T-cell (primary cell): ENCODE results near the gene ADSS2. TPM values are rescaled to one million over a fixed set of nuclear protein-coding genes. Genes with fewer than 3 reads are reported as not detected.

Experiments
- ATAC-seq, 4 experiments: fragments of 200-7000 bp in 3 of 4; fragments of 150-1000 bp in 1 of 4; cut with Tn5 transposase; replicated peaks in 1 of 4; 1 replicate in 3 of 4; 2 replicates in 1 of 4; pipeline ENCODE4 v1.10.0; 2021; ENCODE audit warnings: moderate library complexity in 3 of 4, mild to moderate bottlenecking in 2 of 4, moderate number of reproducible peaks in 1 of 4
- CTCF ChIA-PET, 2 donors: fragments of 300-600 bp; sonication (Branson Sonifier 250); formaldehyde crosslinking; loops; one replicate each; lab custom pipeline; 2022; ENCODE audit warnings: antibody characterized with exemption in 2 of 2; lab: Charles Lee
- POLR2A ChIA-PET, 2 donors: fragments of 300-600 bp; sonication (Branson Sonifier 250); formaldehyde crosslinking; loops; one replicate each; lab custom pipeline; 2022; ENCODE audit warnings: antibody characterized with exemption in 2 of 2; lab: Charles Lee
- DNase-seq, 35 experiments: peaks; one replicate each; pipeline versions ENCODE4 v3.0.0 to v3.0.0-alpha.2; 2013 to 2023
- H3K27ac ChIP-seq: one replicate; pipeline ENCODE4 v1.5.1; 2013; ENCODE audit warnings: low read length
- H3K27me3 ChIP-seq, 2 experiments: replicated peaks in 1 of 2; 1 replicate in 1 of 2; 2 replicates in 1 of 2; pipeline versions ENCODE4 v1.6.1 to v1.7.0; 2013; ENCODE audit warnings: low read length in 1 of 2, mixed read lengths in 1 of 2; ENCODE audit not compliant: control insufficient read depth in 2 of 2, insufficient read depth in 2 of 2; ENCODE audit errors: extremely low read depth in 1 of 2
- H3K36me3 ChIP-seq, 2 donors: 1 replicate in 1 of 2; 2 replicates in 1 of 2; pipeline versions ENCODE4 v1.6.1 to v1.7.0; 2013; ENCODE audit warnings: low read length in 1 of 2; ENCODE audit not compliant: control insufficient read depth in 2 of 2, insufficient read depth in 1 of 2; ENCODE audit errors: extremely low read depth in 1 of 2
- H3K4me1 ChIP-seq, 2 experiments: 1 replicate in 1 of 2; 2 replicates in 1 of 2; pipeline versions ENCODE4 v1.6.1 to v1.7.0; 2013; ENCODE audit warnings: low read length in 2 of 2, mixed read lengths in 1 of 2; ENCODE audit not compliant: insufficient read depth in 2 of 2, control insufficient read depth in 1 of 2; ENCODE audit errors: extremely low read depth in 1 of 2
- H3K4me3 ChIP-seq, 2 donors: 1 replicate in 1 of 2; 2 replicates in 1 of 2; pipeline versions ENCODE4 v1.5.1 to v1.7.0; 2013; ENCODE audit warnings: mild to moderate bottlenecking in 2 of 2, low read length in 1 of 2, moderate library complexity in 1 of 2; ENCODE audit not compliant: control insufficient read depth in 1 of 2; ENCODE audit errors: extremely low read depth in 1 of 2
- H3K9me3 ChIP-seq: 2 replicates; pipeline ENCODE4 v1.7.0; 2013
- H3K27ac Mint-ChIP-seq, 2 donors: one replicate each; pipeline ENCODE4 v1.8.0; 2020 to 2021; ENCODE audit warnings: mild to moderate bottlenecking in 2 of 2, mixed read lengths in 2 of 2
- H3K27me3 Mint-ChIP-seq, 2 donors: one replicate each; pipeline ENCODE4 v1.8.0; 2021 to 2022; ENCODE audit warnings: mixed read lengths in 2 of 2
- H3K36me3 Mint-ChIP-seq: one replicate; pipeline ENCODE4 v1.8.0; 2021; ENCODE audit warnings: mixed read lengths
- H3K4me1 Mint-ChIP-seq, 3 donors: one replicate each; pipeline ENCODE4 v1.8.0; 2020 to 2022; ENCODE audit warnings: mixed read lengths in 3 of 3, mild to moderate bottlenecking in 1 of 3
- H3K4me3 Mint-ChIP-seq, 3 donors: one replicate each; pipeline ENCODE4 v1.8.0; 2020 to 2022; ENCODE audit warnings: mild to moderate bottlenecking in 3 of 3, mixed read lengths in 3 of 3, moderate library complexity in 3 of 3
- H3K9me3 Mint-ChIP-seq, 3 donors: one replicate each; pipeline ENCODE4 v1.8.0; 2020 to 2022; ENCODE audit warnings: mixed read lengths in 3 of 3
- WGBS: methylation state at CpG from one replicate; pipeline ENCODE4 v1.1.5; 2013; ENCODE audit warnings: missing lambda C conversion rate; ENCODE audit not compliant: insufficient coverage; 5-methylcytosine and 5-hydroxymethylcytosine counted together
- total RNA-seq, 35 experiments: library from RNA in 6 of 35; stranded (reverse) in 6 of 35; fragments of 120-200 nt in 1 of 35; gene quantifications; one replicate each; pipeline versions ENCODE4 v1.2.1 to v1.2.4 and lab custom pipeline; 2013 to 2026

Gene ADSS2
- total RNA-seq, 5 donors from 2014 or later (not counting 1 experiment from before 2014, with no cell fraction given): 49.6 to 53.4 (median 51.6) TPM

DNA sequence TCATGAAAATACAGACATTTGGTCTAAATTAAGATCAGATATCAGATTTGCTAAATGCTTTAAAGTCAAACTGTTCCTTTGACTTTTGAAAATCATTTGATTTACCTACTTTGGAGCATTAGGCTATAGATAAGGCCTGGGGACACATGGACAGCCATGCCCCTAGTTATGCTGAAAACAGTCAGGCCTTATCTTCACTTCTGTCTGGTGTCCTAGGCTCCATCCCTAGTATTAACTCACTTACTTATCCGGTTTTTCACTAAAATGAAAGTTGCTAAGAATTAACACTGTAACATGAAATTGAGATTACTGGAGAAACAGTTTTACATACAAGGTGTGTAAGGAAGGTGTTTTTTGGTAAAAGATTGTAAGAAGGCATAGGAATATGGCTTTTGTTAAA, 4.9 kb upstream of the ADSS2 start:
- peaks cover 9% of the 10 kb centered on the region for H3K36me3 Mint-ChIP-seq
- DNase-seq (no peak), ATAC-seq (no peak)
- ChIA-PET CTCF (interaction anchor here in 1 of 2 donors (0.6 kb wide), 1 partner anchor 492 kb away, joined by 5 read pairs; no protein-coding TSS in a partner anchor), POLR2A (no interaction called here)
- Histone ChIP-seq H3K9me3 (no peaks in the 10 kb centered on the region), H3K36me3 (no peaks in the 10 kb centered on the region), H3K27me3 (no peaks in the 10 kb centered on the region), H3K4me1 (peaks cover 11 to 15% of the 10 kb centered on the region in 2 experiments), H3K4me3 (no peak overlapping the region), H3K27ac (no peak overlapping the region)
- no peak overlapping the region for H3K4me3 Mint-ChIP-seq
- no peaks in the 10 kb centered on the region for H3K27me3 Mint-ChIP-seq
- H3K4me1 Mint-ChIP-seq: peaks cover 19 to 27% (median 21%) of the 10 kb centered on the region in 3 donors
- H3K27ac Mint-ChIP-seq: no peak overlapping the region
- WGBS: no CpG with 5 or more reads among the region's 1 CpG
- H3K9me3 Mint-ChIP-seq: peaks cover 0 to 4% (median 0%) of the 10 kb centered on the region in 3 donors

DNA sequence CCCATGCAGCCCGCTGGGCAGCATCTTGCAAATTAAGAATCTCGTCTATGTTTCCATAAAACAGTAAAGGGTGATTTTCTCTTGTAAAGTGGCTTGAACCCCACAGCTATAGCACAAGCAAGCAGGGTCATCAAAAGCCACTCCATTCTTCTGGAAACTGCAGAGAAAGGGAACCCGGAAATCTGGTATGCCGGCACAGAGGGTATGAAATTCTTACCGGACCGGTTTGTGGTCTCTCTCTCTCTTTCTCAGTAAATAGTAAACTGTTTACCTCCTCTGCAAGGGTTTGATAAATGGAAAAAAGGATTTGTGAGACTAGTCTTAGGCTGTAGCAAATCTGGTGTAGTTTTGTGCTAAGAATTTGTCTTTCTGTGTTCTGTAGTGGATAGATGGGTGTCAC, 2.7 kb upstream of the ADSS2 start:
- H3K4me3 ChIP-seq: no peak overlapping the region
- ATAC-seq (no peak), DNase-seq (no peak)
- H3K27me3 Mint-ChIP-seq: no peaks in the 10 kb centered on the region
- no peaks in the 10 kb centered on the region for H3K36me3 ChIP-seq
- peaks cover 0 to 4% (median 0%) of the 10 kb centered on the region in 3 donors for H3K9me3 Mint-ChIP-seq
- H3K27me3 ChIP-seq: no peaks in the 10 kb centered on the region
- H3K36me3 Mint-ChIP-seq: peaks cover 3% of the 10 kb centered on the region
- no peak overlapping the region for H3K27ac Mint-ChIP-seq
- ChIA-PET POLR2A (no interaction called here), CTCF (no interaction called here)
- WGBS: no CpG with 5 or more reads among the region's 6 CpGs
- no peak overlapping the region for H3K27ac ChIP-seq
- H3K4me1 ChIP-seq: peaks cover 7 to 16% of the 10 kb centered on the region in 2 experiments
- no peaks in the 10 kb centered on the region for H3K9me3 ChIP-seq
- H3K4me1 Mint-ChIP-seq: peaks cover 21 to 23% (median 22%) of the 10 kb centered on the region in 3 donors
- no peak overlapping the region for H3K4me3 Mint-ChIP-seq

DNA sequence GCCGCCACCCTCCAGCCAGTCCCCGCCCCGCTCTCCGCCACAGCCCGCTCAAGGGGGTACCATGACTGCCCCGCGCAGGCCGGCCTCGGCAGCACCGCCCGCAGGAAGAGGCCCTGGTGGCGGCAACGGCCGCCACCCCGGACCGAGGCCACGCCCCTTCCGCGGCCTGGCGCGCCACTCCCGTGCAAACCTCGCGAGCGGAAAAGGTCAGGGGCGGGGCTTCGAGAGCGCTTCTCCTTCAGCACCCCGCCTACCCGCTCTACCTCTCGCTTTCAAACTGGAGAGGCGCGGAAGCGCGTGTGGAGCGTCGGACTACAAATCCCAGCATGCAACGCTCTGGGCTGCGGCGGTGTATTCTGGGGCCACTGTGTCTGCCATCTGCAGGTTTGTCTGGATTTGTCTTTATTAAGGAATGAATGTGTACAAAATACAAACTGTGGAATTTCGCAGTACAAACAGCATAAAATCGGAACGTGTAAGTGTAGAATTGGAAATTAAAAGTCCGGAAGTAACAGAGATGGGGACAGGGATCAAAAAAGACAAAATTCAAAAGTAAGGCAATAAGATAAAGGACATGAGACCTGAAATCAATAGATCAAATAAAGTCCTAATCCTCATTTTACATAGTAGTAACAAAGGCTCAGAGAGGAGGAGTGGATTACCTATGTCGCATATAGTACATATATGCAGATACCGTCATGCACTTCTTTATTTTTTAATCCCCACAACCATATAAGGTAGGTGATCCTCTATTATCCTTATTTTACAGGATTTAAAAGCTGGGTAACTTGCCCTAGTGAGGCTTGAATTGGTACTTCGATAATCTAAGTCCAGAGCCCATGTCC, 464 bp upstream of the ADSS2 start:
- Histone ChIP-seq H3K9me3 (no peaks in the 10 kb centered on the region), H3K27me3 (no peaks in the 10 kb centered on the region), H3K4me3 (peak overlapping the region; percentile 38 to 91), H3K4me1 (peaks cover 7 to 25% of the 10 kb centered on the region in 2 experiments), H3K27ac (peak overlapping the region; percentile 95), H3K36me3 (no peaks in the 10 kb centered on the region)
- peaks cover 14% of the 10 kb centered on the region for H3K36me3 Mint-ChIP-seq
- WGBS: under 1% methylated on average over 40 of the region's 47 CpGs
- ChIA-PET POLR2A (no interaction called here), CTCF (no interaction called here)
- H3K9me3 Mint-ChIP-seq: peaks cover 0 to 4% (median 0%) of the 10 kb centered on the region in 3 donors
- ATAC-seq: peak; percentile 85 to 91 (median 90)
- H3K4me1 Mint-ChIP-seq: peaks cover 42 to 44% (median 43%) of the 10 kb centered on the region in 3 donors
- H3K27me3 Mint-ChIP-seq: no peaks in the 10 kb centered on the region
- H3K27ac Mint-ChIP-seq: peak overlapping the region; percentile 87 to 92
- DNase-seq: peak; percentile 96 to 100 (median 99)
- H3K4me3 Mint-ChIP-seq: peak overlapping the region; percentile 92 to 97 (median 95)

DNA sequence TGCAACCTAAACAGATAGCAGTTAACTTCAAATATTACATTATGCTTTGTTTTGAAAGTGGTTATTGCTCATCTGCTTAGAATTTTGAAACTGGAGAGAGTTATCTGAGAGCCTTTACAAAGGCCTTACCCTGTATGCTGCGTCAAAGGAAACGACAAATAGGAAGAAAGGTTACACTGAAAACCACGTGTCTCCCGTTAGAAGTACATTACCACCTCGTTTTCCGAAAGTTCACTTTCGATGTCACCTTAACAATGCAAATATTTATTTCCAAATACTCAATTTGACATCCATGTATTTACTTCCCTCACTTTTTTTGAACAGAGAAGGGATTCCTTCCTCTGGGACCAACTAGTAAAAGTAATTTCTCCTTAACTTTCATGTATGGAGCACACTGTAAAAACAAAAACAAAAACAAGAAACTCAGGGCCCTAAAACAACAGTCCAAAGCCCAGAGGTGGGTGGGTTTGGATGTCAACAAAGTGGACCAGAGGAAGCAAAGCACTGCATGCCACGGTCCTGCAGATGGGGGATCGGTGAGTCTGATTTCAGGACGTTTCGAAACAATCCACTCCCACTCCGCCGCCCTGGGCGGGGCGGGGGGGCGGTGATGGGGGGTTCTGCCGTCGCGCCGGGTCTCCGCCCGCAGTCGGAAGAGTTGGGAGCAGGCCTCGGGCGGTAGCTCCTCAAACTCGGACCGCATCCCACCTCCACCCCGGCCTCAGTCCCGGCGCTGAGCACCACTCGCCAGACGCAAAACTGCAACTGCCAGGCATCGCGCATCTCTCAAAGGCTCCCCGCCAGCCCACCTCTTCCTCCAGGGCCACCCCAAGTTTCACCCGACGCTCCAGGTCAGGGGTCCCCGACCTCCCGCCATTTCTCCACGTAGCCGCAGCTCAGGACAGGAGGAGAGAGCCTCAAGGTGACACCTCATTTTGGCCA, 841 bp downstream of the ADSS2 start:
- Mint-ChIP-seq H3K4me1 (peaks cover 54 to 55% (median 55%) of the 10 kb centered on the region in 3 donors), H3K27me3 (no peaks in the 10 kb centered on the region), H3K36me3 (peaks cover 17% of the 10 kb centered on the region), H3K27ac (peak overlapping the region; percentile 95 to 97), H3K9me3 (peaks cover 0 to 4% (median 0%) of the 10 kb centered on the region in 3 donors), H3K4me3 (peak overlapping the region; percentile 92 to 97 (median 95))
- Histone ChIP-seq H3K4me3 (peak overlapping the region; percentile 90 to 91), H3K27me3 (no peaks in the 10 kb centered on the region), H3K9me3 (no peaks in the 10 kb centered on the region), H3K36me3 (no peaks in the 10 kb centered on the region), H3K27ac (peak overlapping the region; percentile 95), H3K4me1 (peaks cover 7 to 28% of the 10 kb centered on the region in 2 experiments)
- ChIA-PET POLR2A (interaction anchor here in 1 of 2 donors (0.8 kb wide), 1 partner anchor 619 kb away, joined by 3 read pairs; no protein-coding TSS in a partner anchor), CTCF (interaction anchor here in 1 of 2 donors (0.5 kb wide), 1 partner anchor 1210 kb away, joined by 4 read pairs; no protein-coding TSS in a partner anchor)
- peak; percentile 10 to 36 (median 13) for ATAC-seq
- WGBS: 0% methylated on average over 29 of the region's 41 CpGs
- peak; percentile 31 to 76 (median 50) for DNase-seq

DNA sequence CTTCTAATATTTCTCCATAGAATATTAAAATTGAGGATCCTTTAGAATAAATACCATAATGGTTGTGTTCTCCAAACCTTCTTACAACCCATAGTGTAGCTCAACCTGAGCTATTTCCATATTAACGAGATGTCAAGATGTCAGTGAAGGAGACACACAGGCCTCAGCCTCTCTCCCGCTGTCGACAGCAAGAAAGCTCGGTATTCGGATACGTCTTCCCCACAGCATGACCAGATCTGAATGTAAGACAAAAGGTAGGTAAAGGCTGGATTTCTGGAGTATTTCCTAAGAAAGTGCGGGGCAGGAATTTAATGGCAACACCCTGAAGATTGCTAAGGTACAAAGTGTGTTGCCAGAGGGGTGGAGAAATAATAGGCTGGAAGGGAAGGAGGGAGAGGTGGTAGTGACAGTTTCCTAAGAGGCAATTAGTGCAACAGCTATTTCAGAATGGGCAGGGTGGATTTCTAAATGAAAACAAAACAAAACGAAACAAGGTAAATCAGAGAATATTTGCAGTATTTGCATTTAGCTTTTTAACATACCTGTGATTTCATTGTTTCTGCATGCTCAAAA, 1.7 kb downstream of the ADSS2 start:
- no peaks in the 10 kb centered on the region for H3K36me3 ChIP-seq
- peaks cover 7 to 29% of the 10 kb centered on the region in 2 experiments for H3K4me1 ChIP-seq
- peak overlapping the region; percentile 95 to 97 for H3K27ac Mint-ChIP-seq
- 84% methylated on average over 5 of the region's 8 CpGs for WGBS
- H3K9me3 ChIP-seq: no peaks in the 10 kb centered on the region
- ATAC-seq (no peak), DNase-seq (no peak)
- H3K27me3 Mint-ChIP-seq: no peaks in the 10 kb centered on the region
- H3K36me3 Mint-ChIP-seq: peaks cover 20% of the 10 kb centered on the region
- peak overlapping the region; percentile 92 to 97 (median 95) for H3K4me3 Mint-ChIP-seq
- H3K9me3 Mint-ChIP-seq: peaks cover 0 to 4% (median 0%) of the 10 kb centered on the region in 3 donors
- peak overlapping the region in 1 of 2 donors; percentile 91 for H3K4me3 ChIP-seq
- no peaks in the 10 kb centered on the region for H3K27me3 ChIP-seq
- peaks cover 62 to 64% (median 63%) of the 10 kb centered on the region in 3 donors for H3K4me1 Mint-ChIP-seq
- peak overlapping the region; percentile 95 for H3K27ac ChIP-seq
- ChIA-PET CTCF (interaction anchor here in 1 of 2 donors (0.5 to 0.7 kb wide), 3 partner anchors 16 to 1209 kb away, joined by 3 to 4 read pairs (median 3); no protein-coding TSS in a partner anchor), POLR2A (interaction anchor here (0.5 to 1.3 kb wide), 5 partner anchors 11 to 19 kb away, joined by 3 to 5 read pairs (median 3); no protein-coding TSS in a partner anchor)
